DMS153 treated with DMSO at 0.1 percent for 48 hours (cell line): ENCODE measurements around the gene ZHX3.
"Not testable (repeated sequence)": the region's sequence is repeated elsewhere in the genome, so short reads cannot be mapped to it uniquely, and the experiment has no call there.

Experiments used
- DNase-seq: peaks from one replicate; lab custom pipeline; 2025; ENCODE audit not compliant: unreplicated experiment; lab: John Stamatoyannopoulos, UW

ZHX3 gene

GRCh38 chr20:41136680-41137613 lies 180.6 kb downstream of the ZHX3 start, which contains the start of gene PLCG1:
TSS of gene PLCG1 (plus strand) at chr20:41137543. CDS start at chr20:41137642, 99 bp downstream.
- DNase-seq, result peak; percentile 70

GRCh38 chr20:41135888-41136679 lies 181.4 kb downstream of the ZHX3 start:
- no peak for DNase-seq

GRCh38 chr20:41135187-41135887 lies 182.2 kb downstream of the ZHX3 start:
- peak; percentile 34 for DNase-seq

- DNase-seq, result no peak
These were observed 183.0 kb downstream of the ZHX3 start for GRCh38 chr20:41134362-41135186.

GRCh38 chr20:41133709-41134361 lies 183.7 kb downstream of the ZHX3 start:
- DNase-seq, result no peak

GRCh38 chr20:41132388-41132775 lies 185.1 kb downstream of the ZHX3 start:
- DNase-seq, result not testable (repeated sequence)

GRCh38 chr20:41131594-41132387 lies 185.7 kb downstream of the ZHX3 start:
- no peak for DNase-seq
